Suprapubic skin (tissue), 4 donors: ENCODE measurements around the gene NINL.

Source experiments
- EP300 ChIP-seq: sonication (generic); formaldehyde crosslinking; IDR thresholded peaks from one replicate; pipeline ENCODE4 v1.6.1; 2017; ENCODE audit warnings: antibody characterized with exemption
- POLR2A ChIP-seq, 2 donors: fragments of 450-650 bp; IDR thresholded peaks; one replicate each; pipeline ENCODE4 v1.6.1; 2017; ENCODE audit warnings: antibody characterized with exemption in 2 of 2, mild to moderate bottlenecking in 2 of 2, moderate library complexity in 2 of 2
- POLR2AphosphoS5 ChIP-seq, 3 donors: sonication (generic); formaldehyde crosslinking; IDR thresholded peaks; one replicate each; pipeline ENCODE4 v1.6.1; 2017; ENCODE audit warnings: antibody characterized with exemption in 3 of 3
- TF ChIP-seq, protein P1 (sequence below), 2 donors: fragments of 200-600 bp in 1 of 2; fragments of 450-650 bp in 1 of 2; sonication (generic) in 1 of 2; IDR thresholded peaks; one replicate each; pipeline ENCODE4 v1.5.1; 2016 to 2019; ENCODE audit warnings: antibody characterized with exemption in 2 of 2, mild to moderate bottlenecking in 1 of 2, moderate library complexity in 1 of 2

DNA sequence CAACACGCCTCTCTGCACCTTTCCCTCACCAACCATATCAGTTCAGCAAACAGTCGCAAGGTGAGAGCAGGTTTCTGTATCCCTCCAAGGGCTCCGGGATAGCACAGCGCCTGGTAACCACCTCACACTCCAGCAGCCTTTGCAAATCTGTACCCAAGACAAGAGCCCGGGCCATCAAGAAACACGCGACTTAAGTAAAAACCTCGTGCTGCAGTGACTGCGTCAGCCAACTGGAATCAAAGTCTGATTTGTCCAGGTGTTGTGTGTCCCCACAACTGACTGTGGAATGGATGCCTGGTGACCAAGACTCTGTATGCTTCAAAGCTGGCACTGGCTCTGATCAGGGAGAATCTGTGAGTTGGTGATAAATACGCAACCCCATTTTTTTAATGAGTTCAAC, 74.1 kb downstream of the NINL start:
- TF ChIP-seq, protein P1, sequence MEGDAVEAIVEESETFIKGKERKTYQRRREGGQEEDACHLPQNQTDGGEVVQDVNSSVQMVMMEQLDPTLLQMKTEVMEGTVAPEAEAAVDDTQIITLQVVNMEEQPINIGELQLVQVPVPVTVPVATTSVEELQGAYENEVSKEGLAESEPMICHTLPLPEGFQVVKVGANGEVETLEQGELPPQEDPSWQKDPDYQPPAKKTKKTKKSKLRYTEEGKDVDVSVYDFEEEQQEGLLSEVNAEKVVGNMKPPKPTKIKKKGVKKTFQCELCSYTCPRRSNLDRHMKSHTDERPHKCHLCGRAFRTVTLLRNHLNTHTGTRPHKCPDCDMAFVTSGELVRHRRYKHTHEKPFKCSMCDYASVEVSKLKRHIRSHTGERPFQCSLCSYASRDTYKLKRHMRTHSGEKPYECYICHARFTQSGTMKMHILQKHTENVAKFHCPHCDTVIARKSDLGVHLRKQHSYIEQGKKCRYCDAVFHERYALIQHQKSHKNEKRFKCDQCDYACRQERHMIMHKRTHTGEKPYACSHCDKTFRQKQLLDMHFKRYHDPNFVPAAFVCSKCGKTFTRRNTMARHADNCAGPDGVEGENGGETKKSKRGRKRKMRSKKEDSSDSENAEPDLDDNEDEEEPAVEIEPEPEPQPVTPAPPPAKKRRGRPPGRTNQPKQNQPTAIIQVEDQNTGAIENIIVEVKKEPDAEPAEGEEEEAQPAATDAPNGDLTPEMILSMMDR (IDR thresholded peaks at IDR 0.05), result no peak
- TF ChIP-seq EP300, result no peak
- TF ChIP-seq POLR2A (IDR thresholded peaks at IDR 0.05), result no peak
- TF ChIP-seq POLR2AphosphoS5 (IDR thresholded peaks at IDR 0.05), result no peak
